HG02571 (cell line): ENCODE measurements around the gene FAM181A.

Source experiments
- ATAC-seq: cut with Tn5 transposase; IDR thresholded peaks from one replicate; pipeline ENCODE4 v1.9.1; 2021; ENCODE audit warnings: mild to moderate bottlenecking, moderate library complexity; ENCODE audit not compliant: unreplicated experiment

FAM181A gene

DNA sequence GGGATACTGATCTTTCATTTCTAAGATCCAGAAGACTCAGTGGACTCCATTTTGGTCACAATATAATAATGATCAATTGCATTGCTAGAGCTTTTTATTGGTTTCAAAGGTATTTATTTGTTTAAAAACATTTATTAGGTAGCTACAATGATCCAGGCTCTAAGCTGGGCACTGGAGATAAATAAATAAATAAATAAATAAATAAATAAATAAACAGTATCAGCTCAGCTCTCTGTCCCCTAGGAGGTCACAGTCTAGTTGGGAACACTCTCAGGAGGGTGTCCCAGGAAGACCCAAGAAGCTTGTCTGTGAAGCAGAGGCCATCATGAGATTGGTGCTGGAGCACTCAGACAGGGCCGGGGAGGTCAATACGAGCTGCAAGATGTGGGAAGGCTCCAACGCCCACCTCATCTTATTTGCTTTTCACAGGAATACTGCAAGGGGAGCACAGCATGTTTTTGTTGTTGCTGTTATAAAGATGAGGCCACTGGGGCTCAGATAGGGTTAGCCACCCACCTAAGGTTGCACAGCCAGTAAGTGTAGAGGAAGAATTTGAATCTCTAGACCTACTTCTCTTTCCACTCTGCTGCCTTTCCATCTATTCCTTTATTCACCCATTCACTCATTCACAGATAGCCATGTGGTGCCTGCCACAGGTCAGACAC, 33.8 kb downstream of the FAM181A start:
- no peak for ATAC-seq

DNA sequence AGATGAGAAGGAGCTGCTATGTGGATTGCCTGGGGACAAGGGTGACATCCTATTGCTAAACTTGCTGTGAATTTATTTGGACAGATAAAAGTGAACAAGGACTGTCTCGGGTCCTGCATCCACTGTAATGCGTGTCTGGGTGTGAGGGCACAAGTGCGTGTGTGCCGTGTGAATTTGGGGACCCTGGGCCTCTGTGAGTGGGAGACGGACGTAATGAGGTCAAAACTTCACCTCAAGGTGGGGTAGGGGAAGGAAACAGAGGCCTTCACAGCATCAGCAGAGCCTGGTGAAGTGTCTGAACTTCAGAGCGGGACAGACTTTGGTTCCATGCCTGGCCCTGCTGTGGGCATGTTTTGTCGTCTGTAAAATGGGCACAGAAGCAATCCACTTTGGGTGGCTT, 34.5 kb downstream of the FAM181A start:
- no peak for ATAC-seq

DNA sequence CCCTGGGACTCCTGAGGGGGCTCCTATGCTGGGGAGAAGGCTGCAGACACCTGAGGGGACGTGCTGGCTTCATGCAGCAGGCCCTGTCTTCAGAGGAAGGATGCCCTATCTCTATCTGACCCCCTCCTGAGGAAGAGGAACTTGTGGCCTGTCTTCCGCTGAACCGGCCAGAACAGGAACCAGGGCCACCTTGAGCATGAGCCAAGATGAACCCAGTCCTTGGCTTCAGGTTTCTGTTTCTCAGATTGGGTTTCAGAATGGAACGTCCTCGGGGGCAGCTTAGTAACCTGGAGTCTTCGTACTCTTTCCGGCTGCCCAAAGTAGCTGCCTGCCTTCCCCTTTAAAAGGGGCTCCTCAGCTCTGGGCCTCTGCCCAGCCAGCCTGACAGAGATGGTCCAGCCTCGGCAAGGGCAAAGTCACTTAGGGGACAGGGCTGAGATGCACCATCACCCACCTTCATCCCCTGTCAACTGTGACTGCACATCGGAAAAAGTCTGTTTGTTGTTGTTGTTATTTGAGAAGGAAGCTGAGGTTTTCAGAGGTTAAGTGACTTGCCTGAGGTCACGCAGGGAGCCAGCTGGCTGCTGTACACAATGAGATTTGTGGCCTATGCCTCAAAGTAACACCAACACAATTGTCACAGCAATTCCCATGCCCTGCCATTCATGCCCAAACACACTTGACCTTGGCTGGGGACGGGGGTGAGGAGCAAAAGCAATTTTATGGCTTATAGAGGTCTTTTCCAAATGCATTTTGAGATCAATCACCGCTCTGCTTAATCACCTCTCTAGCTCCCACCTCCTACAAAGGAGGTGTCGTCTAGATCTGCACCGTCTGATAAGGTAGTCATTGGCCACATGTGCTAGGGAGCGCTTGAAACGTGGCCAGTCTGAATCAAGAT, 35.8 kb downstream of the FAM181A start:
- peak; percentile 39 for ATAC-seq

DNA sequence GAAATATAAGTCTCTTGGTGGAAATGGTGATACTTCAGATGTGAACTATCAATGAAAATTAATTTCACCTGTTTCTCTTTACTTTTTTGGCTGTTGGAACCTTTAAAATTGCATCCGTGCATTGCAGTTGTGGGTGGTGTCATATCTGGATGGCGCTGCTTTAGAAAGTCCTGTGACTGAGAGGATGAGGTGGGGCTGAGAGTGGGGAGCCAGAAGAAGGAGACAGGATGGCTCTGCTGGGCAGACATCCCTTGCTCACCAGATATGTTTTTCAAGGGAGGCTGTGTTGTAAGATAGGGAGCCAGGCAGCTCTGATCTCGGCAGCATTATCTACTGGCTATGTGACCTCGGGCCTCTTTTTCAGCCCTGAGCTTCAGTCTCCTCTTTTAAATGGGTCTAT, 36.5 kb downstream of the FAM181A start:
- no peak for ATAC-seq

DNA sequence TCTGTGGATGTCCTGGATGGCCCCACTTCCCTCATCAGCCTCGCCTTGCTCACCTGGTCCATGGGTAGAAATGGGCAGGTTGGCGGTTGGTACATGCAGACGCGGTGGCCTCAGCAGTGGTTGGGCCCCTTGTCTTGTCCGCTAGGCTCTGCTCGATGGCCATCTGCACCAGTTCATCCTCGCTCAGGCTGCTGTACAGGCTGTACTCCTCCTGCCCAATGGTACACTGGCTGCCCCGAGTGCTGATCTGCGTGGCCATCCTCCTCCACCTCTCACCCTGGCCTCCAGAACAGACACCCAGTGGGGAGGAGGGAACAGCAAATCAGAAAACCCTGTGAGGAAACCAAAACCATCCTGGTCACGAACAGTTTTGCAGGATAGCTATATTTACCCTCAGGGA, 37.1 kb downstream of the FAM181A start:
- ATAC-seq: no peak

DNA sequence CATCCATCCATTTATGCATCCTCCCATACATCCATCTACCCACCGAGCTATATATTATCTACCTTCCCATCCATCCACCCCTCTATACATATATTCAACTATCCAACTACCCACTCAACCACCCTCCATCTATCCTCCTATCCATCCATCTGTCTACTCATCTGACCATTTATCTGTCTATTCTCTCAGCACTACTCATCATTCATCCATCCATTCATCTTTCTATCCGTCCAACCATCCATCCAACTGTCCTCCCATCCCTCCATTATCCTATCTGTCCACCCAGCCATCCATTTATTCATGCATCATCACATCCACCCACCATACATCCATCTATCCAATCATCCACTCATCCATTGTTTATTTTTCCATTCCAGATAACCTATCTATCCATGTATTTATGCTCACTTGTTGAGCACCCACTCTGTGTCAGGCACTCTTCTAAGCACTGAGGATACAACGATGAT, 37.7 kb downstream of the FAM181A start:
- no peak for ATAC-seq

DNA sequence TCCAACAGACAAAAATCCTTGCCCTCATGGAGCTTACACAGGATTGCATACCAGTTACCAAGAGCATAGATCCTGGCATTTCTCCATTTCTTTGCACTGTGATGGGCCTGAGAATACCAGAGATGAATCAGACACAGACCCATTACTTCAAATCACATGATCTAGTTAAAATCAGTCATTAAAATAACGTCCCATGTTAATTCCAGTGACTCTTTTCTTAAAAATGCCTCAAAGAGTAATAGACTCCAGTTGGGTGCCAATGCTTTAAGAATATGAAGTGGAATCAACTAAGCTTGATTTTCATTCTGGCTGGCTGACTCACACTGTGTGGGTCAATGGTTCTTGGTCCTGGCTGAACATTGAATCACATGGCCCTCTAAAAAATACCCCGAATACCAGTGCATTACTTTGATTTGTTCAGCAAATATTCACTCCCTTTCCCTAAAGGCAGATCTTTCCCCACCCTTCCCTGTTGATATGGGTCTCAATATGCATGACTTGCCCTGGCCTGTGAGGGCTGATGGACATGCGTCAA, 38.2 kb downstream of the FAM181A start:
- ATAC-seq: no peak

DNA sequence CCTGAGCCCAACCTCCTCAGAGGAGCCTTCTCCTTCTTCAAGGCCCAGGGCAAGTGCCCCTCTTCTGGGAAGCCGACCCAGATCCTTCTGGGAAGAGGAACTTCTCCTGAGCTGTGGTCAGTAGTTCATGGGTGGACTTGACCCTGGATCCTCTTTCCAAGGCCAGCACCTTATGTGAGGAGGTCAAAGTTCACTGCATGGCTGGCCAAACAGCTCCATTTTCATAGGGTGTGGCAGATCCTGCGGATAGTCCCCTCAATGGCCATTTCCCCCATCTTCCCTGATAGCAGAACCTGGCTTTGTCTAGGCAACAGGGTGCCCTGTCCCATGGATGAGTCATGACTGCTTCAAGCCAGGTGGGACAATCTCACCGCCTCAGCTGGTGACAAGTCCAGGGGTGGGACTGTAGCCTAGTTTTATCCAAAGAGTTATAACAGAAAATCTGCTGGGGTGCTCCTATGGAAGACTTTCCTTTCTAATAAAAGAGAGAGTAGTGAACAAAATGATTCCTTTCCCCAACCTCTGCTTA, 38.9 kb downstream of the FAM181A start:
- no peak for ATAC-seq

DNA sequence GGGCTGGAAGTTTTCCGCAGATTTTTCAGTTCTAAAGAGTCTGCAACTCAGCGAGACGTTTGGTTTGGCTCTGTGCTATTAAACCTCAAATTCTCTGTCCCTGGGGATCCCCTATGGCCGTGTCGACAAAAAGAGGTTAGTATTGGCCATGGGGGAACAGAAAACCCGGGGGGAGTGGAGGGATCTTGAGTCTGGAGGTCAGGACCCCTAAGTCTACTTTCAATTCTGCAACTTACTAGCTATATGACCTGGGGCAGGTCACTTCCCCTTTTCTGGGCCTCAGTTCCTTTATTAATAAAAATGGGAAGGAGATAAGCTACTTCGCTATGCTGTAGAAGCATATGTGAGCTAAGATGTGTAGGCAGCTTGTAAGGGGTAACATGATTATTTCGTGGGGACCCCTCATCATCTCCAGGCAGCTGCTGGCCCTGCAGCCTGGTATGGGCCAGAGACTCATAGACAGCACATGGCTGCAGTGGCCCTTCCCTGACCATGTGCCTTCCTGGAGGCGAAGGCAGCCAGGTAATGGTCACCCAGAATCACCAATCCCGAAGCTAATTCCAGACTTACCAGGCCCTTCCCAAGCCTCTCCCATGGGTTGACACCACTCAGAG, 40.6 kb downstream of the FAM181A start:
- ATAC-seq: no peak

DNA sequence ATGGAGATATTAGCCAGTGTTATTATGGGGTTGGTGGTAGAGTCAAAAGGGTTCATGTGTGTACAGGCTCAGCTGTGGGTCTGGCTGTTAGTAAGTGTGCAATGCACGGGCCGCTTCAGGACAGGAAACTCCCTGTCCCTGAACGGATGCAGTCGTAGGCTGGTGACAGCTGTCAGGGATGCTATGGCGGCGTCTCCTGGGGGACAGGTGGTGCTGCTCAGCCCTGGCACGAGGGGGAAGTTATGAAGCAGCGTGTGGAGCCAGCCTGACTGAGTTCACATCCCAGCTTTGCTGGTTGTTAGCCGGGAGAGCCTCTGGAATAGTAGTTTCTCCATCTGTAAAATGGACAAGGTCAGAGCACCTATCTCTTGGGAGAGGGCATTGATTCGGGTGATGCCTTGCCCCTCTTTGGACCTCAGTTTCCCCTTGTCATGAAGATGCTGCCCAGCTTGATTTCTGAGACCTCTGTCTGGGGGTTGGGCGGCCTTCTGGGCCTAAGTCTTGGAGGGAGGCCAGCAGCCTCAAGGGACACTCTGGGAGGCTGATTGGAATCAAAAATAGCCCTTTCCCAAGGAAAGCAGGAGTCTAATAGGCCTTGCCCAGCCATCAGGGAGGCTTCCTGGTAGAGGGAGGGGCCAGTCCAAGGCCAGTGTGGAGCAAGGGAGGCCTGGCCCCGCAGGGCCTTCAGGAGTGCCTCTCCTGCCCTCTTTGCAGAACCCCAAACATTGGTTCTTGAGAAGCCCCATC, 42.1 kb downstream of the FAM181A start:
- ATAC-seq: no peak

DNA sequence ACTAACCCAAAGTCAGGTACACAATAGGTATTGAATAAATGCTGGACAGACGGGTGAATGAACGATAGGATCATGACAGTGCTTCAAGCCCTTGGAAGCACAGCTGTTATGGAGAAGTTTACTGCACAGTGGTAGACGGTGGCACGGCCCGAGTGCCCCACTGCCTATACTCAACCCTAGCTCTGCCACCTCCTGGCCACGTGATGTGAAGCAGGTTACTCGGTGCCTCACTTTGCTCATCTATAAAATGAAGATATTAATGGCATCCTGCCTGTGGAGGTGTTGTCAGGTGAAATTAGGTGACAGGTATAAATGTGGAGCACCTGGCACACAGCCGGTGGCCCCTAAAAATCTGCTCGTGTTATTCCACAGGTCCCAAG, 43.4 kb downstream of the FAM181A start:
- ATAC-seq: peak; percentile 44

DNA sequence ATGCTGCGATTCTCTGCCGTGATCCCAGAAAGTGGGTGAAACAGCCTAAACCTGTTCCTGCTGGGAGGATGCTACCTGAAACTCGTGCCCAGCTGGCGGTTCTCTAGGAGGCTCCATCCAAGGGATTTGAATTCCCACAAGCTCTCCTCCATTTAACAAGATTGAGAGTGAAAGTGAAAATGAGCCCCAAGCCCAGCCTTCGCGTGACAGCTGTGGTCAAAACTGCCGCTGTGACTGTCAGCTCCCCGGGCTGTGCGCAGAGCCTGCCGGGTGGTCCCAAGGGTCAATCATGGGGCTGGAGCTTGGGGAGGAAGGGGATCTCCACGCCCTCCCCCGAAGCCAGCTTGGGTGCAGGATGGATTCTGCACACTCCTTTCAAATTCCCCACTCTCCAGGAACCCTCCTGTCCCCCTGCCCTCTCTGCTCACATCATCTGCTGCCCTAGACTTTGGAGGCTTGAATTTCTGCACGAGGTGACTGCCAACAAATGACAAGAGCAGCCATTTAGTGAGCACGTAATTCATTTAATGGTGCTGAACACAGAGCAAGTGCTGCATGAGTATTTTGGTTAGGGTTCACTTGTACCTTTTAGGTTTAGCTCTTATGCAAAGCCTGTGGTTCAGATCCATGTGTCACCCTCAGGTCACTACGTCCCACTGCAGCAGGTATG, 44.0 kb downstream of the FAM181A start:
- peak; percentile 36 for ATAC-seq

DNA sequence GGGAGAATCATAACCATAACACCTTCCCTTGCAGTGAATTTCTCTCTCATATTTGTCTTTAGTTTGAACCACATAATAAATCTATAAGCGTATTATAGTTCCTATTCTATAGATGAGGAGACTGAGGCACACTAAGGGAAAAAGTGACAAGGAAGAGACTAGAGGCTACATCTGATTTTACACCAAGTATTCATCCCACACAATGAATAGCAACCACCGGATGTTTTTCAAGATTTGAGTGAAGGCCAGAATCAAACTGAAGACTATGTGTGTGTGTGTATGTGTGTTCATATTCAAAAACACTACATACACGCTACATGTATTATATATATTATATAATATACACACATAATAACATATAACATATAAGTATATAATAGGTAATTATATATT, 44.5 kb downstream of the FAM181A start:
- no peak for ATAC-seq

DNA sequence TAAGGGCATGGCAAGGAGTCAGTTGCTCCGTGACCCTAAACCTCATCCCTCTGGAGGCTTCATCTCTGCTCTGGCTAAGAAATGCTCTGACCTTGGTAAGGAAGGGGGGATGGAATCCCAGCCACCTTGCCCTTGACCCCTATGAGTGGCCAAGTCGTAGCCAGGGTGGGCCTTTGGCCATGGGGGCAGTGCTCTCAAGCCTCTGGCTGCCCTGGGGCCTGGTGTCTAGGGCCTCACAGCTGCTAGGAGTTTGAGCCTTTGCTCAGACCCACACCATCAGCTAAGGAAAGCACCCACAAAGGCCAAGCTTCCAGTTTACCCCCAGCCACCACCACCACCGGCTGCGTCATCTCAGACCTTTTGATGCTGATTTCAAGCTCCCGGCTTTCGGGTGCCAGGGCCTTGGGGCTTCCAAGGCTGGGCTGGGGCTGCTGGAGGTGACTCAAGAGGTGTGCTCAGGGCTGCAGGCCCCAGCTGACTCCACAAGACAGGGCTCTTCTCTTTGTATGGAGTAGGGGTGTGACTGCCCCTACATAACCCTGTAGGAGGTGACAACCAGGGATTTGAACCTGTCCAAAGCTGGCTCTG, 45.6 kb downstream of the FAM181A start:
- no peak for ATAC-seq

DNA sequence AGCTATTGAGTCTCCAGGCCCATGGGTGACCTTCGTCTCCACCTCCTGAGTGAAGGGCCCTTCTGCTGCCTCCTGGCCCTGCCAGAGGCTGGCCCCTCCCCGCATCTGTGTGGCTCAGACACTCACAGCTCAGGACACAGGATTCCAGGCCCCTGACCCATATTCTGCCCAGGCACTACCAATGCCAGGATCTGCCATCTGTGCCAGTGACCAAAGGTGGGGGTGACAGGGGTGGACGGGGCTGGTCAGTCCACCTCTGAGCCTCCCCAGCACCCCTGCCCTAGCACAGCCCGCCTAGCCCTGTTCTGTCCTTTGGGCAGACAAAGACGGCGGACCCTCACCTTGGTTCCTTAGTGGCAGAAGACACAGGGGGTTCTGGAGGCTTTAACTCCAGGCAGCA, 46.5 kb downstream of the FAM181A start:
- ATAC-seq: no peak

DNA sequence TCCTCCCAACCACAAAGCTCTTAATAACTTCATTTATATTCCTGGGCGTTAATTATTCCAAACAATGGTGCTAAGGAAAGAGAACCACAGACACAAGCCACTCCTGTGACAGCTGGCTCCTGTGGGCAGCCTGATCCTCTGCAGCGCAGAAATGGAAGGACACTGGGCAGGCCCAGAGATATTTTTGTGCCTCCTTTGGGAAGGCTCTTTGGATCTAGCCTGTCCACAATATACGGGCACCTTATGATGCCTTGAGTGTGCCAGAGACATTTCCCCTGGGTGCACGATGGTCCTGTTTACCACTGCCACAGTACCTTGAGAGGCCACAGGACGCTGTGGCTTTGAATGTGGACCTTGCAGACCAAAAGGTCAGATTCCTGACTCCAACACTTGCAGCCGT, 47.2 kb downstream of the FAM181A start:
- ATAC-seq: no peak

DNA sequence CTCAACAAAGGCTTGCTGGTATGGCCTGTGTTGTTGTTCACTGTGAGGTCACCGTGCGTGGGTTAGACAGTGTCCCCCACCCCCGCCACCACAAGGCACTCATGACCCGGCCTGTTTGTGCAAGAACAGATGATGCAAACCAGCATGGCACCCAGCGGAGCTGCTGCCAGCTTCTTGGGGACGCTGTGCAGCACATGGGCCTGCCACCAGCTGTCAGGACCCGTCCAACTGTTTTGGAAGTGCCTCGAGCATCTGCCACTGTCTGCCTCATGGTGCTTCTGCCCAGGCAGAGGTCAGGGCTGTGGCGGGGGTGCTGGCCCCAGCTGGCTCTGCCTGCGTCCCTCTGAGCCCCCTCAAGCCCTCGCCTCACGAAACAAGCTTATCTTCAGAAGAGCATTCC, 47.7 kb downstream of the FAM181A start:
- no peak for ATAC-seq

DNA sequence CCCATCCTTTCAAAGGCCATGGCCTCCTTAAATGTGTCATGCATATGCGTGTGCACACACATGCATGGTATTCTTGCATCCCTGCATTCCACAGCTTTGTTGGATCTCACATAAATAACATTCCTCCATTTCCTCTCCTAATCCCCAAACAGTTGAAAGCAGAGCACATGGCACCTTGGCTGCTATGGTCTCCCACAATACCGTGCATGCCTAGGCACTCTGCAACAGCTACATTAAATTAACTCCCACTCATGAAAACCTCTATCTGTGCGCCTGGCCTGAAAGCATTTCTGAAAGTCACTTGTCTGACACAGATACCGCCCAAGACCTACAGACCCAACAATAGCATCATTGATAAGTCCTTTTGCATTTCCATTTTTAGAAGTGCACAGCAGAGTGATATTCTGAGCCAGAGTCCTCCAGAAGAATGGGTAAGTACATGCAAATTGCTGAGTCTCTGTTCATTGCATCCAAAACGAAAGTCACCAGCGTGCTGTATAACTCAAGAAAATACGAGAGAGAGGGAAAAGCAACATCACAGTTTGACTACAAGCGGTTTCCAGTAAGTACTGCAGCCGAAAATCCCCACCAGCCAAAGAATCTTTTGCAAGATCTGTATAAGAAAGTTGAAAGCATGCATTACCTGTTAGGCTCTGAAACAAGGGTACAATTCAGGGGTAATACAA, 48.8 kb downstream of the FAM181A start:
- peak; percentile 69 for ATAC-seq

DNA sequence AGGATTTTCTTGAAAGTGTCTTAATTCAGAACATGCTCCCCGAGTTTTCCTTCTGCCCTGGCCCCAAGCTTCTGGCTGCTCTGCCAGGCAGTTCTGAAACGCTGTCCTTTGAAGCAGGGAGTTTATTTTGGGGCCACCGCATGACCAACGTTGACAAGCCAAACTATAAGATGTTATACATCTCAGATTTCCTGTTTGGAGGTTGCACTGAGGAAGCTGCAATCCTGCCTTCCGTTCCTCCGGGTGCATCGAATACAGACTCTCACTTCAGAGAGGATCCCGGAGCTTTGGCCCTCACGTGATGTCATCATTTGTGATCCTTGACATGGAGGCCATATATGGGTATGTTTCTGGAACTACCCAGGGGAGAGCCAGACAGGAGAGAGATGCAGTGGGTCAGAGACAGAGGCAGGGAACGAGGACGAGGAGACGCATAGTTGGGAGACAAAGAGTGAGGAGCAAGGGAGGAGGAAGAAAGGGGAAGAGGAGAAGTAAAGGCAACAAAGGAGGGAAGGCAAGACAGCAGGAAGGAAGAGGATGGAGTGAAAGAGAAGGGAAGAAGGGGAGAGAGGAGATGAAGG, 49.4 kb downstream of the FAM181A start, which contains the start of gene ASB2:
ASB2 (minus strand) TSS at position 94 of the 581 bp plus-strand sequence. CDS start 12,031 bp downstream, outside the sequence.
- ATAC-seq: peak; percentile 1
